Tibial nerve (tissue), 3 donors: ENCODE results near the gene MAP3K1.

Experiments used
- EP300 ChIP-seq, 2 donors: sonication (generic); formaldehyde crosslinking; IDR thresholded peaks; one replicate each; pipeline ENCODE4 v1.6.1; 2017; ENCODE audit warnings: antibody characterized with exemption in 2 of 2, mild to moderate bottlenecking in 1 of 2
- POLR2A ChIP-seq, 2 donors: fragments of 450-650 bp; IDR thresholded peaks; one replicate each; pipeline ENCODE4 v1.6.1; 2017; ENCODE audit warnings: antibody characterized with exemption in 2 of 2, mild to moderate bottlenecking in 2 of 2, moderate library complexity in 2 of 2

- no peak for TF ChIP-seq EP300 (IDR thresholded peaks at IDR 0.05)
- no peak for TF ChIP-seq POLR2A (IDR thresholded peaks at IDR 0.05)
These were observed 48.4 kb upstream of the MAP3K1 start for GRCh38 chr5:56766926-56767325.
